Activated CD4-positive, alpha-beta T cell treated with anti-CD3 and anti-CD28 coated beads, Interleukin-2, amount 50 U/mL, for 48 hours (primary cell): Measurements from ENCODE around the gene CACNA1C.

Source experiments
- DNase-seq, 2 experiments: peaks; one replicate each; pipeline ENCODE4 v3.0.0-alpha.2; 2020

Gene CACNA1C

GRCh38 chr12:2172491-2173214 is 119.9 kb downstream of the CACNA1C start:
- DNase-seq: no peak

GRCh38 chr12:2173971-2174370 is 121.2 kb downstream of the CACNA1C start:
- no peak for DNase-seq

GRCh38 chr12:2177003-2177402 is 124.2 kb downstream of the CACNA1C start:
- no peak for DNase-seq

GRCh38 chr12:2177751-2178150 is 125.0 kb downstream of the CACNA1C start:
- no peak for DNase-seq

GRCh38 chr12:2179058-2179457 is 126.3 kb downstream of the CACNA1C start:
- DNase-seq: no peak

- no peak for DNase-seq
Observed at GRCh38 chr12:2179953-2180736, 127.4 kb downstream of the CACNA1C start.

GRCh38 chr12:2180737-2181082 is 127.9 kb downstream of the CACNA1C start:
- no peak for DNase-seq

- no peak for DNase-seq
Observed at GRCh38 chr12:2183556-2184541, 131.1 kb downstream of the CACNA1C start.

GRCh38 chr12:2185751-2186341 is 133.1 kb downstream of the CACNA1C start:
- DNase-seq: no peak

GRCh38 chr12:2187195-2187945 is 134.6 kb downstream of the CACNA1C start:
- no peak for DNase-seq

- DNase-seq: no peak
Observed at GRCh38 chr12:2190085-2190484, 137.3 kb downstream of the CACNA1C start.

GRCh38 chr12:2190896-2191533 is 138.2 kb downstream of the CACNA1C start:
- no peak for DNase-seq

- DNase-seq: no peak
Observed at GRCh38 chr12:2191534-2192153, 138.9 kb downstream of the CACNA1C start.

GRCh38 chr12:2192231-2192630 is 139.4 kb downstream of the CACNA1C start:
- DNase-seq: no peak

GRCh38 chr12:2194060-2194459 is 141.3 kb downstream of the CACNA1C start:
- DNase-seq: no peak

- DNase-seq: no peak
Observed at GRCh38 chr12:2194571-2194970, 141.8 kb downstream of the CACNA1C start.

- DNase-seq: no peak
Observed at GRCh38 chr12:2195085-2195484, 142.3 kb downstream of the CACNA1C start.

- no peak for DNase-seq
Observed at GRCh38 chr12:2198005-2198501, 145.3 kb downstream of the CACNA1C start.

- DNase-seq: no peak
Observed at GRCh38 chr12:2198542-2198941, 145.8 kb downstream of the CACNA1C start.

- no peak for DNase-seq
Observed at GRCh38 chr12:2205996-2206395, 153.2 kb downstream of the CACNA1C start.
